Cardiac muscle cell (in vitro differentiated cells and primary cell): Measurements from ENCODE around the gene PHACTR2. TPM values are rescaled to one million over a fixed set of nuclear protein-coding genes. Genes with fewer than 3 reads are reported as not detected.
"Not testable (repeated sequence)": the region's sequence is repeated elsewhere in the genome, so short reads cannot be mapped to it uniquely, and the experiment has no call there.

ENCODE experiments used
- DNase-seq, 2 donors: peaks; one replicate each; pipeline versions ENCODE4 v3.0.0 to v3.0.0-alpha.2; 2010 to 2017; ENCODE audit warnings: low read depth in 1 of 2, low spot score in 1 of 2
- H3K27ac ChIP-seq: fragments of 200-600 bp; sonication (generic); 2 replicates; pipeline ENCODE4 v1.5.1; 2016
- H3K27me3 ChIP-seq: fragments of 200-600 bp; sonication (generic); 2 replicates; pipeline ENCODE4 v1.6.0; 2016; ENCODE audit warnings: control low read depth
- H3K36me3 ChIP-seq: fragments of 200-600 bp; sonication (generic); 2 replicates; pipeline ENCODE4 v1.5.1; 2016; ENCODE audit warnings: control low read depth
- H3K4me1 ChIP-seq: fragments of 200-600 bp; sonication (generic); 2 replicates; pipeline ENCODE4 v1.8.1; 2017; ENCODE audit warnings: low read depth, mild to moderate bottlenecking, mixed run types
- H3K4me3 ChIP-seq: fragments of 200-600 bp; sonication (generic); 2 replicates; pipeline ENCODE4 v1.5.1; 2016; ENCODE audit warnings: mild to moderate bottlenecking
- H3K9me3 ChIP-seq: fragments of 200-600 bp; sonication (generic); 2 replicates; pipeline ENCODE4 v1.5.1; 2017; ENCODE audit warnings: low read depth, mild to moderate bottlenecking, control low read depth
- polyA plus RNA-seq: library from polyadenylated mRNA; unstranded; fragments of >200 nt; fragmentation: Nextera tagmentation; extraction: Ambion mirVana; gene quantifications from 2 replicates; pipeline ENCODE4 v1.2.1, GENCODE V29; 2016
- total RNA-seq: library from RNA; depleted of rRNA; stranded (reverse); fragments of >200 nt; gene quantifications from 2 replicates; pipeline ENCODE4 v1.2.3, GENCODE V29; 2016
- TF ChIP-seq, protein P1 (sequence below): IDR thresholded peaks from 2 replicates; pipeline ENCODE4 v1.5.1; 2012; ENCODE audit warnings: low read depth, mild to moderate bottlenecking, low read length

The PHACTR2 gene
- 31.7 and 52.3 TPM in 2 replicates for total RNA-seq
- polyA plus RNA-seq: 47.3 and 48.8 TPM in 2 replicates

DNA sequence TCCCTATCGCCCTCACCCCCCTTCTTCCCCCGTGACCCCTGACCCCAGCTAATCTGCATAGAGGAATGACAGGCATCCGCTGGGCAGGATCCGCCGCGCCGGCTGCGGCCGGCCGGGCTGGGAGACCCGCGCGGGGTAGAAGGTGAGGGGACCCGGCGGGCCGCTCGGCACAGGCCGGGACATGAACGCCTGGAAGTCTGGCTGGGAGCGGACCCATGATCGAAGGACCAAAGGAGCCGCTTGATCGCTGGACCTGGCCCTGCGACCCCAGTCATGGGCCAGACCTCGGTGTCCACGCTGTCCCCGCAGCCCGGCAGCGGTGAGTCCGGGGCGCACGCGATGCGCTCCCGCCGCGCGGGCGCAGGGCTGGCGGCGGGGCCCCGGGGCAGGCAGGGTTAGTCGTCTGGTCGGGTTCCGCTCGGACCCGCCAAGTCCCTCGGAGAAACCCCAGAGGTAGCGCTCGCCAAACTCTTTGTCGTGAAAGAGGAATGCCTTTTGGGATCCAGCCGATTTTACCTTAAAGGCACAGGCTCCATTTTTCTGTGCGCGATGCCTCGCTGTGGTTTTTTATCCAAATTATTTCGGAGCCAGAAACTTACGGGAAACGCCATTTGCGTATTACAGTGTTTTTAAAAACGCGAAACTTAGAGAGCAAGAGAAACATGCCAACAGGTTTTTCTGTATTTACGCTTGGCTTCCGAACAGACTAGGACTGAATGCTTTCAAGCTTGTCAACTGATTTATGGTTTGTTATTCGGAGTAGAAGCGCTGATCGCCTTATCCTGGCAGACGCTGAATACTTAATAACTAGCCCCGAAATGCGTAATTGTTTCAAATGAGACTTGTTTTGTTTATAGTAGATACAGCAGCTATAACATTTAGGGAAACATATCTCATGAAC is at the start of gene PHACTR2:
Gene PHACTR2 (plus strand): TSS at position 75 of the 901 bp plus-strand sequence. CDS start 199 bp downstream, at position 274.
- TF ChIP-seq, protein P1, sequence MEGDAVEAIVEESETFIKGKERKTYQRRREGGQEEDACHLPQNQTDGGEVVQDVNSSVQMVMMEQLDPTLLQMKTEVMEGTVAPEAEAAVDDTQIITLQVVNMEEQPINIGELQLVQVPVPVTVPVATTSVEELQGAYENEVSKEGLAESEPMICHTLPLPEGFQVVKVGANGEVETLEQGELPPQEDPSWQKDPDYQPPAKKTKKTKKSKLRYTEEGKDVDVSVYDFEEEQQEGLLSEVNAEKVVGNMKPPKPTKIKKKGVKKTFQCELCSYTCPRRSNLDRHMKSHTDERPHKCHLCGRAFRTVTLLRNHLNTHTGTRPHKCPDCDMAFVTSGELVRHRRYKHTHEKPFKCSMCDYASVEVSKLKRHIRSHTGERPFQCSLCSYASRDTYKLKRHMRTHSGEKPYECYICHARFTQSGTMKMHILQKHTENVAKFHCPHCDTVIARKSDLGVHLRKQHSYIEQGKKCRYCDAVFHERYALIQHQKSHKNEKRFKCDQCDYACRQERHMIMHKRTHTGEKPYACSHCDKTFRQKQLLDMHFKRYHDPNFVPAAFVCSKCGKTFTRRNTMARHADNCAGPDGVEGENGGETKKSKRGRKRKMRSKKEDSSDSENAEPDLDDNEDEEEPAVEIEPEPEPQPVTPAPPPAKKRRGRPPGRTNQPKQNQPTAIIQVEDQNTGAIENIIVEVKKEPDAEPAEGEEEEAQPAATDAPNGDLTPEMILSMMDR: no peak
- Histone ChIP-seq H3K4me1 (peaks cover 23% of the 10 kb centered on the region), H3K27me3 (no peaks in the 10 kb centered on the region), H3K9me3 (no peaks in the 10 kb centered on the region), H3K36me3 (no peaks in the 10 kb centered on the region), H3K4me3 (peak within 1 kb of the TSS; percentile 53), H3K27ac (peak within 1 kb of the TSS; percentile 88)
- DNase-seq: peak; percentile 89 to 90

GRCh38 chr6:143629104-143630080 is 48.4 kb upstream of the PHACTR2 start:
- DNase-seq: no peak
- Histone ChIP-seq H3K4me1 (no peaks in the 10 kb centered on the region), H3K4me3 (no peak overlapping the region), H3K27me3 (no peaks in the 10 kb centered on the region), H3K9me3 (no peaks in the 10 kb centered on the region), H3K36me3 (no peaks in the 10 kb centered on the region), H3K27ac (no peak overlapping the region)
- TF ChIP-seq, protein P1: no peak

GRCh38 chr6:143631196-143631595 is 46.6 kb upstream of the PHACTR2 start:
- H3K9me3 ChIP-seq, H3K27ac ChIP-seq, H3K4me1 ChIP-seq, H3K27me3 ChIP-seq, H3K4me3 ChIP-seq, DNase-seq, H3K36me3 ChIP-seq: not testable (repeated sequence)

GRCh38 chr6:143632894-143633293 is 44.9 kb upstream of the PHACTR2 start:
- Histone ChIP-seq H3K4me1 (no peaks in the 10 kb centered on the region), H3K9me3 (no peaks in the 10 kb centered on the region), H3K36me3 (no peaks in the 10 kb centered on the region), H3K27me3 (no peaks in the 10 kb centered on the region), H3K4me3 (no peak overlapping the region), H3K27ac (no peak overlapping the region)
- DNase-seq: no peak
- TF ChIP-seq, protein P1: no peak

- Histone ChIP-seq H3K9me3 (no peaks in the 10 kb centered on the region), H3K4me1 (no peaks in the 10 kb centered on the region), H3K27ac (no peak overlapping the region), H3K27me3 (no peaks in the 10 kb centered on the region), H3K36me3 (no peaks in the 10 kb centered on the region), H3K4me3 (no peak overlapping the region)
- TF ChIP-seq, protein P1: no peak
- no peak for DNase-seq
Measured at GRCh38 chr6:143634486-143634885, 43.3 kb upstream of the PHACTR2 start.
